Left ventricle myocardium superior (tissue), 1 donor: Measurements from ENCODE around the gene PRSS57. TPM values are rescaled to one million over a fixed set of nuclear protein-coding genes. Genes with fewer than 3 reads are reported as not detected.
"Not testable (repeated sequence)": the region's sequence is repeated elsewhere in the genome, so short reads cannot be mapped to it uniquely, and the experiment has no call there.

Experiments
- ATAC-seq: fragments of 200-7000 bp; cut with Tn5 transposase; one replicate; pipeline ENCODE4 v1.9.1; 2020; ENCODE audit warnings: mild to moderate bottlenecking, moderate library complexity
- DNase-seq: peaks from one replicate; pipeline ENCODE4 v3.0.0-alpha.2; 2020
- intact Hi-C: fragments of 100-400 bp; cut with micrococcal nuclease; formaldehyde crosslinking; loops from one replicate; pipeline ENCODE4 v1.11.0; 2022
- long read RNA-seq: library from polyadenylated mRNA; unstranded; transcript quantifications from one replicate; pipeline ENCODE4 v2.0.0, GENCODE V29; 2021
- total RNA-seq: library from RNA; stranded (reverse); fragmentation: NEBNext Ultra II Directional; extraction: Animal tissue kit (Norgen Biotek cat#: 25700); gene quantifications from one replicate; pipeline ENCODE4 v1.2.1, GENCODE V29; 2021
- donor health status: DM: no; HTN: yes; CAD: no; lungs with severe emphysema.

PRSS57 gene
- not detected for total RNA-seq
- long read RNA-seq = 0 reads

DNA sequence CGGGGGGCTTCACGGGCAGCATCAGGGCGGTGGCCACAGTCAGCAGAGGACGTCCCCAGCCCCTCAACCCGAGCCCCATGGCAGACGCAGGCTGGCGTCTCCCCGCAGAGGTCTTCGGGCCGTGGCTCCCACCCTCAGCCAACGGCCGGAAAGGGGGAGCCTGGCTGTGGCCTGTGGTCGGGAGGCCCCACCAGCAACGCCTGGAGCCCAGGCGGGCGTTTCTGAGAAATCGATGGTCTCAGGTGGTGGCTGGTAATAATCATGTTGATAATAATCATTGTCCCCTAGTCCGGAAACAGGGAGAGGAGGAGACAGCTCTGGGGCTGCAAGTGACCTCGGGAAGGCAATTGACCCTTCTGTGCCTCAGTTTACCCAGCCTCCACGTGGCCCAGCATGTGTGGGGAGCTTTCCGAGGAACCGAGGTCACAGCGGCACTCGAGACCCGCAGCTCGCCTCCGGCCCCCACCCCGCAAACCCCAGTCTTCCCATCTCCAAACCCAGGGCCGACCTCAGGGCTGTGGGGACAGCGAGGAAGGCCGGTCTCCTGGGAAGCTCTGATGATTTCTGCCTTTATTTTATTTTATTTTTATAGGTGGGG lies at the start of gene PRSS57:
Gene PRSS57 (minus strand): TSS at position 101 of the 598 bp plus-strand sequence. CDS start 22 bp downstream, at position 79.
- ATAC-seq (no peak), DNase-seq (no peak)

GRCh38 chr19:743168-743687 lies 48.0 kb upstream of the PRSS57 start:
- no peak for DNase-seq

More for the DNA sequence above, at the start of gene PRSS57:
- intact Hi-C loops = no loop called here

GRCh38 chr19:742540-743075 lies 47.4 kb upstream of the PRSS57 start:
- no peak for DNase-seq
- intact Hi-C loops = no loop called here
- no peak for ATAC-seq

More at GRCh38 chr19:743168-743687, 48.0 kb upstream of the PRSS57 start:
- peak; percentile 16 for ATAC-seq
- intact Hi-C loops = no loop called here

- ATAC-seq (no peak), DNase-seq (no peak)
- intact Hi-C loops = no loop called here
Observed at GRCh38 chr19:741506-742131, 46.4 kb upstream of the PRSS57 start.

GRCh38 chr19:740816-741505 lies 45.7 kb upstream of the PRSS57 start:
- ATAC-seq, intact Hi-C loops, DNase-seq: not testable (repeated sequence)

GRCh38 chr19:739998-740715 lies 44.9 kb upstream of the PRSS57 start:
- intact Hi-C loops = no loop called here
- ATAC-seq (no peak), DNase-seq (no peak)

- intact Hi-C loops = no loop called here
- ATAC-seq (no peak), DNase-seq (no peak)
Observed at GRCh38 chr19:738509-739128, 43.4 kb upstream of the PRSS57 start.

- intact Hi-C loops = no loop called here
Observed at GRCh38 chr19:737591-738093, 42.4 kb upstream of the PRSS57 start.

DNA sequence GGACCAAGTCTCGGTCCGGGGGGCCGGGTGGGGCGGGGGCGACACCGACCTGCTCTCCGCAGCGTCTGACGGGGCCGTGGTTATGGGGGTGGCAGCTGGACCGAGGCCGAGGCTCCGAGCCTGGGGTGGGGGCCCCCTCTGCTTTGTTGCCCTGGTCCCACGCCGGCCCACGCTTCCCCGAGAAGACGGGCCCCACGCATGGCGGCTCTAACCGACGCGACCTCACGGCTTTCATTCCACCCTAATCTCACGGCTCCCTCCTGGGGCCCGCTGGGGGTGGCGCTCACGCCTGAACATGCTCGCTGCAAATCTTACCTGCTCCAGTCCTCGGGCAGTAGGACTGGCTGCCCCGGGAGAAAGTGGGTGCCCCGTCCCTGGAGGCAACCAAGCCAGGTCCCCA lies 40.9 kb upstream of the PRSS57 start:
- intact Hi-C loops = no loop called here
- DNase-seq = no peak
- no peak for ATAC-seq

More at GRCh38 chr19:737591-738093, 42.4 kb upstream of the PRSS57 start:
- DNase-seq = peak; percentile 64
- peak; percentile 57 for ATAC-seq

DNA sequence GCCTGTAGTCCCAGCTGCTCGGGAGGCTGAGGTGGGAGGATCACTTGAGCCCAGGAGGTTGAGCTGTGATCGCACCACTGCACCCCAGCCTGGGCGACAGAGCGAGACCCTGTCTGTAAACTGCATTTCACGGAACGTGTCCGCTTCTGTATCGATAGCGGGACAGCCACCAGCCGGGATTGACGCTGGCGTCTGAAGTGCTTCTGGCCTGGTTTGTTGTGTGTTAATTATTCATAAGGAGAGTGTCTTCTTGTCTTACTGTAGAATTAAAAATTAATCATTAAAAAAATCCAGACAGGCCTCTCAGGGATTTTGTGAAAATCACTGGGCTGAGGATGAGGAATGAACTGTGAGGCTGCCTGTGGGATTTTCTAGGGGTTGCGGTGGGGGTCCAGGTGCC lies 39.5 kb upstream of the PRSS57 start:
- intact Hi-C loops = loop anchor here (5.0 kb wide), 1 partner anchor 67 kb away; no protein-coding TSS in a partner anchor
- no peak for DNase-seq
- no peak for ATAC-seq

- ATAC-seq (no peak), DNase-seq (no peak)
- intact Hi-C loops = loop anchor here (5.0 kb wide), 1 partner anchor 65 kb away; no protein-coding TSS in a partner anchor
Observed at GRCh38 chr19:732148-733069, 37.2 kb upstream of the PRSS57 start.

GRCh38 chr19:731000-731399 lies 35.7 kb upstream of the PRSS57 start:
- intact Hi-C loops = loop anchor here (5.0 kb wide), 1 partner anchor 64 kb away; no protein-coding TSS in a partner anchor
- DNase-seq = no peak
- no peak for ATAC-seq

GRCh38 chr19:729965-730668 lies 34.9 kb upstream of the PRSS57 start:
- ATAC-seq = no peak
- DNase-seq = no peak
- intact Hi-C loops = loop anchor here (5.0 kb wide), 1 partner anchor 63 kb away; no protein-coding TSS in a partner anchor

- ATAC-seq, intact Hi-C loops: not testable (repeated sequence)
Observed at GRCh38 chr19:729564-729963, 34.3 kb upstream of the PRSS57 start.

DNA sequence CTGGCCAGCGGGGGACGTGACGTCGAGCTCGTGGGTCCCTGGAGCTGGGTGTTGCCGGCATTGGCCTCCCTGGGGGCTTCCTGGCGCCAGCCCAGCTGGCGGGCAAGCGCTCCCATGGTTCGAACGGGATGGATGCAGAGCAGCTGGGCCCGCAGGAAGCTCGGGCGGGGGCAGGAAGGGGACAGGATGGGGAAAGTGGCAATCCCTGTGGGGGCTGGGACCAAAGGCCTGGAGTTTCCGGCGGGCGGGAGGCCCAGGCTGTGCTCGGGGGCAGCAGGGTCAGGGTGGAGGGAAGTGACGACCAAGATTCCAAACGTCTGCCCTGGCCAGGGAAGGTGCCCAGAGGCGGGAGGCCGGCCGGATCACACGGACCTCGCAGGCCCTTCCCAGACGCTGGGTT lies 32.8 kb upstream of the PRSS57 start:
- intact Hi-C loops = no loop called here

More at GRCh38 chr19:729564-729963, 34.3 kb upstream of the PRSS57 start:
- DNase-seq = not testable (repeated sequence)

More for the DNA sequence above, 32.8 kb upstream of the PRSS57 start:
- ATAC-seq (peak; percentile 89), DNase-seq (peak; percentile 88)
